Skeletal muscle satellite cell (primary cell): ENCODE measurements around the gene SCUBE3.

Experiments
- H3K27me3 ChIP-seq: 2 replicates; pipeline ENCODE4 v1.7.0; 2013; ENCODE audit warnings: low read length; ENCODE audit not compliant: control insufficient read depth, insufficient read depth
- H3K36me3 ChIP-seq: 2 replicates; pipeline ENCODE4 v1.7.0; 2013; ENCODE audit warnings: mild to moderate bottlenecking, control low read depth, low read length; ENCODE audit not compliant: insufficient read depth
- H3K4me1 ChIP-seq: 2 replicates; pipeline ENCODE4 v1.7.0; 2013; ENCODE audit warnings: low read length; ENCODE audit not compliant: control insufficient read depth, insufficient read depth
- H3K4me2 ChIP-seq: 2 replicates; pipeline ENCODE4 v1.7.0; 2013; ENCODE audit warnings: mild to moderate bottlenecking, low read length
- H3K4me3 ChIP-seq: 2 replicates; pipeline ENCODE4 v1.7.0; 2013; ENCODE audit warnings: low read length
- H3K9ac ChIP-seq: 2 replicates; pipeline ENCODE4 v1.7.0; 2013; ENCODE audit warnings: mild to moderate bottlenecking, low read depth, low read length, moderate library complexity
- H3K9me3 ChIP-seq: replicated peaks from 2 replicates; pipeline ENCODE4 v1.7.0; 2013; ENCODE audit warnings: mild to moderate bottlenecking, control low read depth, low read length

SCUBE3 gene

GRCh38 chr6:35296931-35297600 lies 83.3 kb downstream of the SCUBE3 start:
- Histone ChIP-seq H3K4me3 (no peak overlapping the region), H3K4me2 (no peak overlapping the region), H3K36me3 (peaks cover 41% of the 10 kb centered on the region), H3K4me1 (no peaks in the 10 kb centered on the region), H3K9ac (no peak overlapping the region), H3K27me3 (no peaks in the 10 kb centered on the region), H3K9me3 (no peaks in the 10 kb centered on the region)

GRCh38 chr6:35297601-35298481 lies 84.1 kb downstream of the SCUBE3 start, which contains the start of gene DEF6:
TSS of gene DEF6 (plus strand) at chr6:35297818. CDS start at chr6:35297857, 39 bp downstream.
- H3K4me3 ChIP-seq: no peak within 1 kb of the TSS
- no peaks in the 10 kb centered on the region for H3K9me3 ChIP-seq
- no peaks in the 10 kb centered on the region for H3K27me3 ChIP-seq
- H3K9ac ChIP-seq: no peak within 1 kb of the TSS
- H3K4me1 ChIP-seq: peaks cover 4% of the 10 kb centered on the region
- H3K36me3 ChIP-seq: peaks cover 41% of the 10 kb centered on the region
- no peak within 1 kb of the TSS for H3K4me2 ChIP-seq

- Histone ChIP-seq H3K4me2 (no peak overlapping the region), H3K4me3 (no peak overlapping the region), H3K9ac (no peak overlapping the region), H3K27me3 (no peaks in the 10 kb centered on the region), H3K4me1 (peaks cover 8% of the 10 kb centered on the region), H3K9me3 (no peaks in the 10 kb centered on the region), H3K36me3 (peaks cover 33% of the 10 kb centered on the region)
These were observed 84.9 kb downstream of the SCUBE3 start for GRCh38 chr6:35298625-35299140.

- Histone ChIP-seq H3K4me3 (no peak overlapping the region), H3K4me1 (peaks cover 8% of the 10 kb centered on the region), H3K9me3 (no peaks in the 10 kb centered on the region), H3K9ac (no peak overlapping the region), H3K4me2 (no peak overlapping the region), H3K36me3 (peaks cover 24% of the 10 kb centered on the region), H3K27me3 (no peaks in the 10 kb centered on the region)
These were observed 85.9 kb downstream of the SCUBE3 start for GRCh38 chr6:35299674-35300073.

- Histone ChIP-seq H3K4me3 (no peak overlapping the region), H3K4me2 (no peak overlapping the region), H3K36me3 (peaks cover 14% of the 10 kb centered on the region), H3K9ac (no peak overlapping the region), H3K27me3 (no peaks in the 10 kb centered on the region), H3K4me1 (peaks cover 8% of the 10 kb centered on the region), H3K9me3 (no peaks in the 10 kb centered on the region)
These were observed 87.1 kb downstream of the SCUBE3 start for GRCh38 chr6:35300848-35301247.
